ENCODE data around the gene LMTK3. TPM values are rescaled to one million over a fixed set of nuclear protein-coding genes. Genes with fewer than 3 reads are reported as not detected.

Gene LMTK3
- total and polyA plus RNA-seq, 2 of the 13 experiments (the other 11 are each of a cell fraction or from before 2014, with no cell fraction given): 0.18 to 0.29 TPM

DNA sequence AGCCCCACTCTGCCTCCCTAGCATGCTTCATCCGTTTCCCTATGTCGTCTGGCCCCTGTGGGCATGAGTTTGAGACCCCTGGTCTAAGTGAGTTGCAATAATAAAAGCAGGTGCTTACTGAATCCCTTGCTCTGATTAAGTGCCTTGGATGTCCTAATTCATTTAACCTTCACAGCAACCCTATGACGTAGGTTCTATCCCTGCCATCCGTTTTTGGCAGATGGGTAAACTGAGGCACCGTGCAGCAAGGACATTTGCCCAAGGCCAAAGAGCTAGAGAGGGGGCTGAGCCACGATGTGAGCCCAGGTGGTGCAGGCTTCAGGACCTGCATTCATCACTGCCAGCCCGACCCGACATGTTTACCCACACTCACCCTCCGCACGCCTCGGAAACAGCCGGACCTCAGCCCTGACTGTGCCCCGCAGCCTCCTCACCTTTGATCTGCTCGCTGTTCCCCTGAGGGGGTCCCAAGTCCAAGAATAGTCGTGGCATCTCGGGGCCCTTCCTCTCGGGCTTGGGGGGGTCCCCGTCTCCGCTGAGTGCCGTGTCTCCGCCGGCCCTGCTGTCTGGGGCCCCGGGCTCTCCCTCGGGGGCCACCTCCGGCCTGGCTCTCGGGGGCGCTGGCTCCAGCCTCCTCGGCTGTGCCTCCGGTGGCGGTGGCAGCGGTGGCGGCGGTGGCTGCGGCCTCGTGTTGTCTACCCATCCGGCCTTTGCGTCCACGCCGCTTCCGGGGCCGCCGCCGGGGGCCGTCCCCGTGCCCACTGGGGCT is 14.5 kb downstream of the LMTK3 start (continued):
- TF ChIP-seq JUNB (CRISPR knock-in tag; IDR thresholded peaks at IDR 0.05; ENCODE audit: borderline replicate concordance) (no peak), CREM (IDR thresholded peaks at IDR 0.05) (no peak), CREM (CRISPR knock-in tag; IDR thresholded peaks at IDR 0.05) (no peak), CENPX (CRISPR knock-in tag; IDR thresholded peaks at IDR 0.05) (no peak), ATF1 (CRISPR knock-in tag; IDR thresholded peaks at IDR 0.05) (no peak), RAD21 (CRISPR knock-in tag; IDR thresholded peaks at IDR 0.05) (no peak), BHLHE40 (IDR thresholded peaks at IDR 0.05; ENCODE audit: low read length) (peak; percentile 67; the same call in 1 of the 2 replicates), NR2F2 (IDR thresholded peaks at IDR 0.05; ENCODE audit: borderline replicate concordance, low read depth) (0 out of 2 replicates have a peak, but pooled peaks have one; percentile 27), ZNF782 (CRISPR knock-in tag; IDR thresholded peaks at IDR 0.05; ENCODE audit: borderline replicate concordance) (0 out of 2 replicates have a peak, but pooled peaks have one; percentile 34), ELF3 (CRISPR knock-in tag; IDR thresholded peaks at IDR 0.05) (no peak), ZNF251 (CRISPR knock-in tag; IDR thresholded peaks at IDR 0.05) (no peak), GATAD2A (CRISPR knock-in tag; IDR thresholded peaks at IDR 0.05) (no peak), ZNF30 (CRISPR knock-in tag; IDR thresholded peaks at IDR 0.05) (no peak), PLRG1 (conservative IDR thresholded peaks at IDR 0.05) (no peak), SOX13 (IDR thresholded peaks at IDR 0.05) (no peak), SOX13 (CRISPR knock-in tag; conservative IDR thresholded peaks at IDR 0.05 in 1 of 2, IDR thresholded peaks at IDR 0.05 in 1 of 2) (no peak), SOX6 (IDR thresholded peaks at IDR 0.05) (no peak), SOX6 (CRISPR knock-in tag; IDR thresholded peaks at IDR 0.05) (peak; percentile 23; the same call in 1 of the 2 replicates), CBFB (CRISPR knock-in tag; IDR thresholded peaks at IDR 0.05) (no peak)
- TF ChIP-seq, protein P1, sequence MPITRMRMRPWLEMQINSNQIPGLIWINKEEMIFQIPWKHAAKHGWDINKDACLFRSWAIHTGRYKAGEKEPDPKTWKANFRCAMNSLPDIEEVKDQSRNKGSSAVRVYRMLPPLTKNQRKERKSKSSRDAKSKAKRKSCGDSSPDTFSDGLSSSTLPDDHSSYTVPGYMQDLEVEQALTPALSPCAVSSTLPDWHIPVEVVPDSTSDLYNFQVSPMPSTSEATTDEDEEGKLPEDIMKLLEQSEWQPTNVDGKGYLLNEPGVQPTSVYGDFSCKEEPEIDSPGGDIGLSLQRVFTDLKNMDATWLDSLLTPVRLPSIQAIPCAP (CRISPR knock-in tag; IDR thresholded peaks at IDR 0.05; ENCODE audit: low read depth): no peak
- TF ChIP-seq, protein P2, sequence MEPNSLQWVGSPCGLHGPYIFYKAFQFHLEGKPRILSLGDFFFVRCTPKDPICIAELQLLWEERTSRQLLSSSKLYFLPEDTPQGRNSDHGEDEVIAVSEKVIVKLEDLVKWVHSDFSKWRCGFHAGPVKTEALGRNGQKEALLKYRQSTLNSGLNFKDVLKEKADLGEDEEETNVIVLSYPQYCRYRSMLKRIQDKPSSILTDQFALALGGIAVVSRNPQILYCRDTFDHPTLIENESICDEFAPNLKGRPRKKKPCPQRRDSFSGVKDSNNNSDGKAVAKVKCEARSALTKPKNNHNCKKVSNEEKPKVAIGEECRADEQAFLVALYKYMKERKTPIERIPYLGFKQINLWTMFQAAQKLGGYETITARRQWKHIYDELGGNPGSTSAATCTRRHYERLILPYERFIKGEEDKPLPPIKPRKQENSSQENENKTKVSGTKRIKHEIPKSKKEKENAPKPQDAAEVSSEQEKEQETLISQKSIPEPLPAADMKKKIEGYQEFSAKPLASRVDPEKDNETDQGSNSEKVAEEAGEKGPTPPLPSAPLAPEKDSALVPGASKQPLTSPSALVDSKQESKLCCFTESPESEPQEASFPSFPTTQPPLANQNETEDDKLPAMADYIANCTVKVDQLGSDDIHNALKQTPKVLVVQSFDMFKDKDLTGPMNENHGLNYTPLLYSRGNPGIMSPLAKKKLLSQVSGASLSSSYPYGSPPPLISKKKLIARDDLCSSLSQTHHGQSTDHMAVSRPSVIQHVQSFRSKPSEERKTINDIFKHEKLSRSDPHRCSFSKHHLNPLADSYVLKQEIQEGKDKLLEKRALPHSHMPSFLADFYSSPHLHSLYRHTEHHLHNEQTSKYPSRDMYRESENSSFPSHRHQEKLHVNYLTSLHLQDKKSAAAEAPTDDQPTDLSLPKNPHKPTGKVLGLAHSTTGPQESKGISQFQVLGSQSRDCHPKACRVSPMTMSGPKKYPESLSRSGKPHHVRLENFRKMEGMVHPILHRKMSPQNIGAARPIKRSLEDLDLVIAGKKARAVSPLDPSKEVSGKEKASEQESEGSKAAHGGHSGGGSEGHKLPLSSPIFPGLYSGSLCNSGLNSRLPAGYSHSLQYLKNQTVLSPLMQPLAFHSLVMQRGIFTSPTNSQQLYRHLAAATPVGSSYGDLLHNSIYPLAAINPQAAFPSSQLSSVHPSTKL (CRISPR knock-in tag; IDR thresholded peaks at IDR 0.05): 0 out of 2 replicates have a peak, but pooled peaks have one; percentile 53
- TF ChIP-seq, protein P3, sequence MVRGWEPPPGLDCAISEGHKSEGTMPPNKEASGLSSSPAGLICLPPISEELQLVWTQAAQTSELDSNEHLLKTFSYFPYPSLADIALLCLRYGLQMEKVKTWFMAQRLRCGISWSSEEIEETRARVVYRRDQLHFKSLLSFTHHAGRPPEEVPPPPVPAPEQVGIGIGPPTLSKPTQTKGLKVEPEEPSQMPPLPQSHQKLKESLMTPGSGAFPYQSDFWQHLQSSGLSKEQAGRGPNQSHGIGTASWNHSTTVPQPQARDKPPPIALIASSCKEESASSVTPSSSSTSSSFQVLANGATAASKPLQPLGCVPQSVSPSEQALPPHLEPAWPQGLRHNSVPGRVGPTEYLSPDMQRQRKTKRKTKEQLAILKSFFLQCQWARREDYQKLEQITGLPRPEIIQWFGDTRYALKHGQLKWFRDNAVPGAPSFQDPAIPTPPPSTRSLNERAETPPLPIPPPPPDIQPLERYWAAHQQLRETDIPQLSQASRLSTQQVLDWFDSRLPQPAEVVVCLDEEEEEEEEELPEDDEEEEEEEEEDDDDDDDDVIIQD (CRISPR knock-in tag; IDR thresholded peaks at IDR 0.05; ENCODE audit: low read depth): no peak
- TF ChIP-seq, protein P4, sequence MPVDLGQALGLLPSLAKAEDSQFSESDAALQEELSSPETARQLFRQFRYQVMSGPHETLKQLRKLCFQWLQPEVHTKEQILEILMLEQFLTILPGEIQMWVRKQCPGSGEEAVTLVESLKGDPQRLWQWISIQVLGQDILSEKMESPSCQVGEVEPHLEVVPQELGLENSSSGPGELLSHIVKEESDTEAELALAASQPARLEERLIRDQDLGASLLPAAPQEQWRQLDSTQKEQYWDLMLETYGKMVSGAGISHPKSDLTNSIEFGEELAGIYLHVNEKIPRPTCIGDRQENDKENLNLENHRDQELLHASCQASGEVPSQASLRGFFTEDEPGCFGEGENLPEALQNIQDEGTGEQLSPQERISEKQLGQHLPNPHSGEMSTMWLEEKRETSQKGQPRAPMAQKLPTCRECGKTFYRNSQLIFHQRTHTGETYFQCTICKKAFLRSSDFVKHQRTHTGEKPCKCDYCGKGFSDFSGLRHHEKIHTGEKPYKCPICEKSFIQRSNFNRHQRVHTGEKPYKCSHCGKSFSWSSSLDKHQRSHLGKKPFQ (CRISPR knock-in tag; IDR thresholded peaks at IDR 0.05; ENCODE audit: insufficient replicate concordance): no peak

Measured in HepG2 (cell line).